B cell (primary cell): ENCODE results near the gene NCEH1. TPM values are rescaled to one million over a fixed set of nuclear protein-coding genes. Genes with fewer than 3 reads are reported as not detected.

ENCODE experiments used
- ATAC-seq: fragments of 200-7000 bp; cut with Tn5 transposase; one replicate; pipeline ENCODE4 v1.10.0; 2021; ENCODE audit warnings: low read depth, mild to moderate bottlenecking, moderate number of reproducible peaks, moderate library complexity
- CTCF ChIA-PET: fragments of 350-600 bp; sonication (Branson Sonifier 250); formaldehyde crosslinking; loops from one replicate; lab custom pipeline; 2021; ENCODE audit warnings: antibody characterized with exemption, inconsistent platforms; lab: Charles Lee
- POLR2A ChIA-PET: fragments of 350-600 bp; sonication (Branson Sonifier 250); formaldehyde crosslinking; loops from one replicate; lab custom pipeline; 2021; ENCODE audit warnings: antibody characterized with exemption; lab: Charles Lee
- DNase-seq: peaks from one replicate; pipeline ENCODE4 v3.0.0; 2013
- H2AFZ ChIP-seq: 2 replicates; pipeline ENCODE4 v1.6.1; 2012; ENCODE audit warnings: mild to moderate bottlenecking, low read depth, low read length; ENCODE audit not compliant: insufficient read depth, poor library complexity, severe bottlenecking
- H3K27ac ChIP-seq, 2 donors: 1 replicate in 1 of 2; 2 replicates in 1 of 2; pipeline ENCODE4 v1.5.1; 2012 to 2013; ENCODE audit warnings: low read length in 2 of 2, mild to moderate bottlenecking in 2 of 2, moderate library complexity in 1 of 2
- H3K27me3 ChIP-seq, 4 experiments: fragments of 200-600 bp in 1 of 4; sonication (generic) in 1 of 4; replicated peaks in 1 of 4; 1 replicate in 2 of 4; 2 replicates in 2 of 4; pipeline versions ENCODE4 v1.6.1 to v1.7.0; 2013 to 2016; ENCODE audit warnings: low read length in 3 of 4, mild to moderate bottlenecking in 2 of 4, mixed read lengths in 1 of 4, moderate library complexity in 1 of 4; ENCODE audit not compliant: insufficient read depth in 4 of 4, control insufficient read depth in 3 of 4; ENCODE audit errors: control extremely low read depth in 1 of 4
- H3K36me3 ChIP-seq, 2 experiments: replicated peaks in 1 of 2; 1 replicate in 1 of 2; 2 replicates in 1 of 2; pipeline versions ENCODE4 v1.6.1 to v1.7.1; 2013; ENCODE audit warnings: low read length in 1 of 2; ENCODE audit not compliant: insufficient read depth in 2 of 2, control insufficient read depth in 1 of 2; ENCODE audit errors: control extremely low read depth in 1 of 2, extremely low read depth in 1 of 2
- H3K4me1 ChIP-seq, 2 donors: fragments of 200-600 bp in 1 of 2; sonication (generic) in 1 of 2; 1 replicate in 1 of 2; 2 replicates in 1 of 2; pipeline versions ENCODE4 v1.5.1 to v1.6.1; 2013 to 2017; ENCODE audit warnings: low read length in 2 of 2; ENCODE audit not compliant: control insufficient read depth in 2 of 2, insufficient read depth in 2 of 2
- H3K4me2 ChIP-seq: replicated peaks from 2 replicates; pipeline ENCODE3; 2012; ENCODE audit warnings: mild to moderate bottlenecking, low read depth, low read length; ENCODE audit not compliant: poor library complexity, severe bottlenecking
- H3K4me3 ChIP-seq, 5 experiments: fragments of 200-600 bp in 1 of 5; sonication (generic) in 1 of 5; 1 replicate in 3 of 5; 2 replicates in 2 of 5; pipeline versions ENCODE4 v1.5.1 to v1.7.0; 2011 to 2016; ENCODE audit warnings: low read length in 4 of 5, mild to moderate bottlenecking in 4 of 5, low read depth in 2 of 5, control low read depth in 1 of 5, moderate library complexity in 1 of 5; ENCODE audit not compliant: insufficient read depth in 1 of 5; ENCODE audit errors: control extremely low read depth in 1 of 5, extremely low read depth in 1 of 5
- H3K79me2 ChIP-seq: fragments of 200-600 bp; sonication (generic); one replicate; pipeline ENCODE4 v1.6.0; 2016; ENCODE audit warnings: low read length; ENCODE audit not compliant: control insufficient read depth, insufficient read depth
- H3K9ac ChIP-seq: fragments of 200-600 bp; sonication (generic); 2 replicates; pipeline ENCODE4 v1.6.1; 2017; ENCODE audit warnings: mild to moderate bottlenecking, low read length, moderate library complexity
- H3K9me3 ChIP-seq, 3 donors: one replicate each; pipeline versions ENCODE4 v1.6.1 to v1.7.1; 2013; ENCODE audit warnings: low read length in 2 of 3; ENCODE audit not compliant: control insufficient read depth in 2 of 3, insufficient read depth in 1 of 3; ENCODE audit errors: control extremely low read depth in 1 of 3
- H4K20me1 ChIP-seq: 2 replicates; pipeline ENCODE4 v1.6.0; 2012; ENCODE audit warnings: mild to moderate bottlenecking, low read length; ENCODE audit not compliant: insufficient read depth, control insufficient read depth, poor library complexity, severe bottlenecking
- H3K27ac Mint-ChIP-seq: one replicate; pipeline ENCODE4 v1.8.0; 2021; ENCODE audit warnings: mixed read lengths
- H3K27me3 Mint-ChIP-seq: one replicate; pipeline ENCODE4 v1.8.0; 2021; ENCODE audit warnings: mixed read lengths
- H3K4me1 Mint-ChIP-seq: one replicate; pipeline ENCODE4 v1.8.0; 2021; ENCODE audit warnings: mixed read lengths
- H3K4me3 Mint-ChIP-seq: one replicate; pipeline ENCODE4 v1.8.0; 2021; ENCODE audit warnings: mixed read lengths
- H3K9me3 Mint-ChIP-seq: one replicate; pipeline ENCODE4 v1.8.0; 2022; ENCODE audit warnings: mixed read lengths; ENCODE audit not compliant: insufficient read depth
- EZH2 ChIP-seq: IDR thresholded peaks from 2 replicates; pipeline ENCODE4 v1.6.1; 2012; ENCODE audit warnings: borderline replicate concordance, low read depth, mild to moderate bottlenecking, moderate library complexity, low read length; ENCODE audit not compliant: insufficient read depth, poor library complexity, severe bottlenecking
- WGBS: methylation state at CpG from one replicate; pipeline ENCODE4 v1.1.5; 2013; ENCODE audit warnings: missing lambda C conversion rate; ENCODE audit not compliant: insufficient coverage; 5-methylcytosine and 5-hydroxymethylcytosine counted together
- intact Hi-C: fragments of 100-400 bp; cut with micrococcal nuclease; formaldehyde crosslinking; loops from one replicate; pipeline ENCODE4 v1.10.0; 2022
- polyA plus RNA-seq: library from polyadenylated mRNA; depleted of rRNA; stranded (reverse); fragments of >200 nt; gene quantifications from 2 replicates; pipeline ENCODE4 v1.2.3, GENCODE V29; 2012
- total RNA-seq, 2 donors: library from RNA; stranded (reverse); fragments of 120-200 nt in 1 of 2; gene quantifications; 1 replicate in 1 of 2; 2 replicates in 1 of 2; pipeline versions ENCODE4 v1.2.3 to v1.2.4, GENCODE V29; 2013 to 2022
- TF ChIP-seq, protein P1 (sequence below): fragments of 200-600 bp; IDR thresholded peaks from one replicate; pipeline ENCODE4 v1.8.0; 2022; ENCODE audit warnings: antibody characterized with exemption, mild to moderate bottlenecking

Gene NCEH1
- total and polyA plus RNA-seq, 2 donors (not counting 1 experiment from before 2014, with no cell fraction given), result 3.4 to 8.6 TPM

DNA sequence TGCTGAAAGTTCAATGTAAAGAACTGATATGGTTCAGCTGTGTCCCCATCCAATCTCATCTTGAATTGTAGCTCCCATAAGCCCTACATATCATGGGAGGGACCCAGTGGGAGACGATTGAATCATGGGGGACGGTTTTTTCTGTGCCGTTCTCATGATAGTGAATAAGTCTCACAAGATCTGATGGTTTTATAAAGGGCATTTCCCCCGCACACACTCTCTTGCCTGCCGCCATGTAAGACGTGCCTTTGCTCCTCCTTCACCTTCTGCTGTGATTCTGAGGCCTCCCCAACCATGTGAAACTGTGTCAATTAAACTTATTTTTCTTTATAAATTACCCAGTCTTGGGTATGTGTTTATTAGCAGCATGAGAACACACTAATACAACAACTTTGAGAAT lies 101.1 kb downstream of the NCEH1 start:
- no peak overlapping the region for H3K27ac ChIP-seq
- no peak overlapping the region for H2AFZ ChIP-seq
- no peak overlapping the region for H3K4me2 ChIP-seq
- no peaks in the 10 kb centered on the region for H3K36me3 ChIP-seq
- H3K27me3 ChIP-seq, result no peaks in the 10 kb centered on the region
- no peak overlapping the region for H3K4me3 Mint-ChIP-seq
- CTCF ChIA-PET, result interaction anchor here (0.8 to 4.0 kb wide), 4 partner anchors 9 to 15 kb away, joined by 3 to 24 read pairs (median 4); no protein-coding TSS in a partner anchor
- DNase-seq (no peak), ATAC-seq (no peak)
- no peak overlapping the region for H3K4me3 ChIP-seq
- H3K27ac Mint-ChIP-seq, result no peak overlapping the region
- TF ChIP-seq, protein P1, sequence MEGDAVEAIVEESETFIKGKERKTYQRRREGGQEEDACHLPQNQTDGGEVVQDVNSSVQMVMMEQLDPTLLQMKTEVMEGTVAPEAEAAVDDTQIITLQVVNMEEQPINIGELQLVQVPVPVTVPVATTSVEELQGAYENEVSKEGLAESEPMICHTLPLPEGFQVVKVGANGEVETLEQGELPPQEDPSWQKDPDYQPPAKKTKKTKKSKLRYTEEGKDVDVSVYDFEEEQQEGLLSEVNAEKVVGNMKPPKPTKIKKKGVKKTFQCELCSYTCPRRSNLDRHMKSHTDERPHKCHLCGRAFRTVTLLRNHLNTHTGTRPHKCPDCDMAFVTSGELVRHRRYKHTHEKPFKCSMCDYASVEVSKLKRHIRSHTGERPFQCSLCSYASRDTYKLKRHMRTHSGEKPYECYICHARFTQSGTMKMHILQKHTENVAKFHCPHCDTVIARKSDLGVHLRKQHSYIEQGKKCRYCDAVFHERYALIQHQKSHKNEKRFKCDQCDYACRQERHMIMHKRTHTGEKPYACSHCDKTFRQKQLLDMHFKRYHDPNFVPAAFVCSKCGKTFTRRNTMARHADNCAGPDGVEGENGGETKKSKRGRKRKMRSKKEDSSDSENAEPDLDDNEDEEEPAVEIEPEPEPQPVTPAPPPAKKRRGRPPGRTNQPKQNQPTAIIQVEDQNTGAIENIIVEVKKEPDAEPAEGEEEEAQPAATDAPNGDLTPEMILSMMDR, result no peak
- no peak for TF ChIP-seq EZH2
- POLR2A ChIA-PET, result no interaction called here
- no peaks in the 10 kb centered on the region for H3K4me1 Mint-ChIP-seq
- intact Hi-C loops, result no loop called here
- no peaks in the 10 kb centered on the region for H3K4me1 ChIP-seq
- no peaks in the 10 kb centered on the region for H4K20me1 ChIP-seq
- H3K27me3 Mint-ChIP-seq, result no peaks in the 10 kb centered on the region
- no CpG with 5 or more reads among the region's 6 CpGs for WGBS
- peaks cover 0 to 20% (median 8%) of the 10 kb centered on the region in 3 donors for H3K9me3 ChIP-seq
- H3K9ac ChIP-seq, result no peak overlapping the region
- no peaks in the 10 kb centered on the region for H3K9me3 Mint-ChIP-seq
- no peaks in the 10 kb centered on the region for H3K79me2 ChIP-seq

DNA sequence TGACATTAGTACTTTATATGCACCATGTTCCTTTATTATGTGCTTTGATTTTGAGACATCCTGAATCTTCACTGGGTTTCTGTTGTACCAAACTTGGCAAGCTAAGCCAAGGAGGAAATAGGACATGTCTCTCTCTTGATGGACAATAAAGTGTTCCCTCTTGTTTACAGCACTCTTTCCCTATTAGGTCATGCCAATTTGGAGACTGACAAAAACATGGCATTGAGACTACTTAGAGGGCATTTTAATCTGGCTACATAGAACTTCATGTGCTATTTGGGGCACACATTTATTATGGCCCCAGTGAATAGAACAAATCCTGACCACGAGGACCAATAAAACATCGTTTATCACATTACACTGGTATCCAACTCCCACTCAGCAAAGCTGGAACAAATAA lies 102.3 kb downstream of the NCEH1 start:
- no peaks in the 10 kb centered on the region for H3K79me2 ChIP-seq
- no peak overlapping the region for H3K4me2 ChIP-seq
- H3K9me3 Mint-ChIP-seq, result no peaks in the 10 kb centered on the region
- H3K36me3 ChIP-seq, result no peaks in the 10 kb centered on the region
- 100% methylated on average over 1 of the region's 2 CpGs for WGBS
- no peak overlapping the region for H2AFZ ChIP-seq
- no peak overlapping the region for H3K4me3 ChIP-seq
- no peaks in the 10 kb centered on the region for H3K27me3 ChIP-seq
- no peak for DNase-seq
- H3K27ac Mint-ChIP-seq, result no peak overlapping the region
- no peak overlapping the region for H3K4me3 Mint-ChIP-seq
- no peaks in the 10 kb centered on the region for H3K4me1 ChIP-seq
- no peaks in the 10 kb centered on the region for H4K20me1 ChIP-seq
- POLR2A ChIA-PET, result no interaction called here
- no peak for ATAC-seq
- intact Hi-C loops, result no loop called here
- H3K27ac ChIP-seq, result no peak overlapping the region
- no peak overlapping the region for H3K9ac ChIP-seq
- H3K9me3 ChIP-seq, result peaks cover 0 to 8% (median 1%) of the 10 kb centered on the region in 3 donors
- TF ChIP-seq, protein P1, result no peak
- TF ChIP-seq EZH2, result no peak
- CTCF ChIA-PET, result interaction anchor here (0.9 to 4.0 kb wide), 2 partner anchors 12 kb away, joined by 7 to 24 read pairs; no protein-coding TSS in a partner anchor
- no peaks in the 10 kb centered on the region for H3K4me1 Mint-ChIP-seq
- no peaks in the 10 kb centered on the region for H3K27me3 Mint-ChIP-seq
